Gastrocnemius medialis (tissue), 4 donors: ENCODE data around the gene MSANTD7. TPM values are rescaled to one million over a fixed set of nuclear protein-coding genes. Genes with fewer than 3 reads are reported as not detected.

ENCODE experiments used
- ATAC-seq, 2 donors: fragments of 150-250 bp; one replicate each; pipeline ENCODE4 v1.9.1; 2016
- DNase-seq, 2 donors: peaks; one replicate each; pipeline ENCODE4 v3.0.0-alpha.2; 2019
- H3K27ac ChIP-seq, 4 donors: fragments of 200-600 bp; sonication (generic); 1 replicate in 1 of 4; 2 replicates in 3 of 4; pipeline ENCODE4 v1.5.1; 2016 to 2018; ENCODE audit warnings: mild to moderate bottlenecking in 2 of 4, moderate library complexity in 1 of 4
- H3K27me3 ChIP-seq, 3 donors: fragments of 200-600 bp; sonication (generic) in 2 of 3; 1 replicate in 1 of 3; 2 replicates in 2 of 3; pipeline versions ENCODE4 v1.5.1 to v1.6.0; 2016 to 2019; ENCODE audit warnings: mild to moderate bottlenecking in 1 of 3, moderate library complexity in 1 of 3
- H3K36me3 ChIP-seq, 2 donors: fragments of 200-600 bp; sonication (generic) in 1 of 2; one replicate each; pipeline ENCODE4 v1.5.1; 2017 to 2018
- H3K4me1 ChIP-seq, 2 donors: fragments of 200-600 bp; sonication (generic) in 1 of 2; one replicate each; pipeline ENCODE4 v1.5.1; 2016 to 2017; ENCODE audit warnings: mild to moderate bottlenecking in 2 of 2
- H3K4me3 ChIP-seq, 4 donors: fragments of 200-600 bp; sonication (generic) in 3 of 4; 1 replicate in 1 of 4; 2 replicates in 3 of 4; pipeline ENCODE4 v1.5.1; 2016 to 2019; ENCODE audit warnings: mild to moderate bottlenecking in 2 of 4
- H3K9me3 ChIP-seq, 3 donors: fragments of 200-600 bp; sonication (generic) in 2 of 3; 1 replicate in 1 of 3; 2 replicates in 2 of 3; pipeline ENCODE4 v1.5.1; 2016 to 2019
- CTCF ChIP-seq, 5 experiments: fragments of 450-650 bp in 3 of 5; fragments of 200-600 bp in 2 of 5; sonication (generic) in 2 of 5; IDR thresholded peaks in 4 of 5; conservative IDR thresholded peaks in 1 of 5; 1 replicate in 4 of 5; 2 replicates in 1 of 5; pipeline ENCODE4 v1.5.1; 2016 to 2019; ENCODE audit warnings: antibody characterized with exemption in 5 of 5, mild to moderate bottlenecking in 3 of 5, moderate library complexity in 3 of 5
- POLR2A ChIP-seq, 2 donors: fragments of 450-650 bp; IDR thresholded peaks; one replicate each; pipeline ENCODE4 v1.6.1; 2017; ENCODE audit warnings: antibody characterized with exemption in 2 of 2, mild to moderate bottlenecking in 2 of 2, moderate library complexity in 2 of 2
- in situ Hi-C, 4 donors: fragments of 200-750 bp; cut with MboI; loops; one replicate each; pipeline versions ENCODE4 v1.15.0 to v1.8.0; 2017; ENCODE audit warnings: low sequenced_read_pairs in 4 of 4
- intact Hi-C: fragments of 100-400 bp; cut with DNase I; formaldehyde crosslinking; loops from one replicate; pipeline ENCODE4 v1.15.1; 2023; ENCODE audit warnings: low total_unique reads
- total RNA-seq, 4 donors: library from RNA; depleted of rRNA; stranded (reverse); fragments of >200 nt; gene quantifications; one replicate each; pipeline versions ENCODE4 v1.1.0 to v1.2.3, GENCODE V29; 2016

The MSANTD7 gene
- total RNA-seq, 4 donors from 2014 or later: 4.7 to 8.5 (median 5.8) TPM

- Histone ChIP-seq H3K9me3 (no peaks in the 10 kb centered on the region), H3K4me1 (peaks cover 30 to 34% of the 10 kb centered on the region in 2 donors), H3K27ac (peak overlapping the region; percentile 97 to 99 (median 99)), H3K27me3 (no peaks in the 10 kb centered on the region), H3K36me3 (no peaks in the 10 kb centered on the region), H3K4me3 (peak overlapping the region; percentile 83 to 95 (median 91))
- in situ Hi-C loops (no loop called here), intact Hi-C loops (loop anchor here (2.0 to 5.0 kb wide), 2 partner anchors 218 to 289 kb away; partner anchors contain the start of genes NMT2 and RPP38)
- DNase-seq (peak; percentile 2 to 22), ATAC-seq (no peak)
- TF ChIP-seq POLR2A (IDR thresholded peaks at IDR 0.05) (no peak), CTCF (IDR thresholded peaks at IDR 0.05 in 4 of 5, conservative IDR thresholded peaks at IDR 0.05 in 1 of 5) (no peak)
Measured at GRCh38 chr10:14879124-14879927, 41.2 kb downstream of the MSANTD7 start.

GRCh38 chr10:14879928-14880193 is 41.8 kb downstream of the MSANTD7 start:
- Histone ChIP-seq H3K4me1 (peaks cover 30 to 34% of the 10 kb centered on the region in 2 donors), H3K27me3 (no peaks in the 10 kb centered on the region), H3K36me3 (no peaks in the 10 kb centered on the region), H3K4me3 (peak overlapping the region; percentile 83 to 95 (median 91)), H3K9me3 (no peaks in the 10 kb centered on the region), H3K27ac (no peak overlapping the region)
- TF ChIP-seq POLR2A (IDR thresholded peaks at IDR 0.05) (no peak), CTCF (IDR thresholded peaks at IDR 0.05 in 4 of 5, conservative IDR thresholded peaks at IDR 0.05 in 1 of 5) (no peak)
- intact Hi-C loops: loop anchor here (2.0 to 5.0 kb wide), 2 partner anchors 217 to 289 kb away; partner anchors contain the start of genes NMT2 and RPP38
- ATAC-seq (no peak), DNase-seq (no peak)
- in situ Hi-C loops: no loop called here

GRCh38 chr10:14880229-14880628 is 42.1 kb downstream of the MSANTD7 start:
- peaks cover 30 to 34% of the 10 kb centered on the region in 2 donors for H3K4me1 ChIP-seq
- no peaks in the 10 kb centered on the region for H3K9me3 ChIP-seq
- in situ Hi-C loops: no loop called here
- H3K36me3 ChIP-seq: no peaks in the 10 kb centered on the region
- DNase-seq: no peak
- ATAC-seq: no peak
- no peak for TF ChIP-seq CTCF (IDR thresholded peaks at IDR 0.05 in 4 of 5, conservative IDR thresholded peaks at IDR 0.05 in 1 of 5)
- TF ChIP-seq POLR2A (IDR thresholded peaks at IDR 0.05): no peak
- no peaks in the 10 kb centered on the region for H3K27me3 ChIP-seq
- H3K4me3 ChIP-seq: peak overlapping the region in 3 of 4 donors; percentile 83 to 95 (median 93)
- H3K27ac ChIP-seq: no peak overlapping the region
- intact Hi-C loops: no loop called here

GRCh38 chr10:14884082-14884481 is 46.0 kb downstream of the MSANTD7 start:
- in situ Hi-C loops (no loop called here), intact Hi-C loops (no loop called here)
- TF ChIP-seq CTCF (IDR thresholded peaks at IDR 0.05 in 4 of 5, conservative IDR thresholded peaks at IDR 0.05 in 1 of 5): no peak
- TF ChIP-seq POLR2A (IDR thresholded peaks at IDR 0.05): no peak
- no peaks in the 10 kb centered on the region for H3K27me3 ChIP-seq
- H3K9me3 ChIP-seq: no peaks in the 10 kb centered on the region
- no peaks in the 10 kb centered on the region for H3K36me3 ChIP-seq
- H3K4me3 ChIP-seq: no peak overlapping the region
- DNase-seq: no peak
- H3K27ac ChIP-seq: no peak overlapping the region
- no peak for ATAC-seq
- peaks cover 8 to 11% of the 10 kb centered on the region in 2 donors for H3K4me1 ChIP-seq

Other genes with a start within 250 kb of the MSANTD7 start
- gene FAM107B, start 63.4 kb upstream of the MSANTD7 start, total RNA-seq: 1 to 10 TPM; 1.5 to 3.7 (median 2.6) TPM
- gene CDNF, start 269 bp upstream of the MSANTD7 start, total RNA-seq: 10 to 100 TPM in 2 of 4 donors, 1 to 10 TPM in 2; 8.6 to 18.3 (median 10.9) TPM
- gene HSPA14, start within 50 bp of the MSANTD7 start, total RNA-seq: 10 to 100 TPM; 17.7 to 25.5 (median 22.1) TPM
- gene SUV39H2, start 40.6 kb downstream of the MSANTD7 start, total RNA-seq: 1 to 10 TPM in 3 of 4 donors, under 1 TPM in 1; 0.71 to 7.4 (median 5.0) TPM
- gene DCLRE1C, start 115.8 kb downstream of the MSANTD7 start, total RNA-seq: 1 to 10 TPM; 3.0 to 3.6 (median 3.3) TPM
- gene MEIG1, start 121.1 kb downstream of the MSANTD7 start, total RNA-seq: not detected
- gene OLAH, start 205.6 kb downstream of the MSANTD7 start, total RNA-seq: under 1 TPM in 2 of 4 donors, not detected in 2; 0.29 to 0.69 TPM